ENCODE data around the gene GLUL. TPM values are rescaled to one million over a fixed set of nuclear protein-coding genes. Genes with fewer than 3 reads are reported as not detected.

GLUL gene
- polyA plus RNA-seq, 1 donor, result 292 TPM

Other genes with a start within 250 kb of the GLUL start
- gene TEDDM1, start 8.9 kb upstream of the GLUL start, polyA plus RNA-seq (ENCODE audit: insufficient read length), result 0.20 TPM
- not detected for gene RGSL1, start 58.4 kb upstream of the GLUL start, polyA plus RNA-seq (ENCODE audit: insufficient read length)
- 12.7 TPM for gene RNASEL, start 197.5 kb upstream of the GLUL start, polyA plus RNA-seq (ENCODE audit: insufficient read length)
- gene RGS16, start 212.6 kb upstream of the GLUL start, polyA plus RNA-seq (ENCODE audit: insufficient read length), result 0.96 TPM

Data from left kidney (tissue), 1 donor.